ENCODE data around the gene SORT1. TPM values are rescaled to one million over a fixed set of nuclear protein-coding genes. Genes with fewer than 3 reads are reported as not detected.

Gene SORT1
- total RNA-seq, 1 experiment from 2014 or later, result 47.9 TPM

DNA sequence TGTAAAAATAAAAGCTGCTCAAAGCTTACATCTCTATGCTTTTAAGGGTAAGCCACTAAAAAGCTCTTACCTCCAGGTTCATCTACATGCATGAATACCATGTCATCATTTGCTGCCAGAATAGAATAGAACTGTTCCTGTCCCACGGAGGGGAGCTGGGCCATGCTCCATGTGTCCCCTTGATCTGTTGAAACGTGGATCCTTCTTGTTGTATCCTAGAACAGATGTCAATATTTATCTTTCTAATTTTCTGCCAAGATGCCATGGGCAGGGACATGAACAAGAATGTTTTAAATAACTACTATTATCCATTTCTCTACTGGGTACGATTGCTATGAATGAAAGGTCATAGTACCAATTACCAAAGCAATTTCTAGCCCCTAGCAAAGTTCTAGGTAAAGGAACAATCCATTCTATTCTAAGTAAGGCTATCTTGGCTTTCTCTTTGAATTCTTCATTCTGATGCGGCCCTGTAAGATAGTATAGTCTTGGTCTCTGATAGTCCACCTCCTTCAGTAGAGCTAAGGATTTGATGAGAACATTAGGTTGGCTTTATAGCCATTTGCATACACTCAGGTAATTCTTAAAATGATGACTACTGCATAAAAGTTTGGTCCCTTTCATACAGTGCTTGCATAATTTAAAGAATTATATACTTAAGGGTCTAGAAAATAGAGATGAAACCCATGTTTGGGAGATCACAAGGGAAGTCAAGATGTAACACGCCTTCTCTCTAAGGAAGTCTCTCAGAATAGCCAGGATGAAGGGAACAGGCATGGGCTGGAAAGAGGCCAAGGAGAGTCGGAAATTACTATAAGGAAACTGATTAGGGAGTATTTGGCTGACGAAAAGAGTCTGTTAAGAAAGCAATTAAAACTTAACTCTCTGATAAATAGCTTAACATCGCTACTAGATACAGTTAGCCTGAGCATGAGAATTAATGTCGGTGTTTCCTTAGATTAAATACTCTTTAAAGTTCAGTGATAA, 55.5 kb downstream of the SORT1 start:
- H3K36me3 Mint-ChIP-seq (ENCODE audit: insufficient read depth in 1 of 3, low read depth in 3 of 3), result peaks cover 14 to 66% (median 64%) of the 10 kb centered on the region in 3 experiments; a peak in 6 of 7 replicates
- H2BK5ac ChIP-seq (ENCODE audit: insufficient read length, low read length), result no peak overlapping the region
- no peak overlapping the region for H2BK12ac ChIP-seq (ENCODE audit: insufficient read length, low read depth, low read length)
- H3K79me1 ChIP-seq (ENCODE audit: insufficient read depth, low read depth, low read length, poor library complexity, severe bottlenecking), result no peaks in the 10 kb centered on the region
- no peak overlapping the region for H2AFZ ChIP-seq (ENCODE audit: low read length)
- no peak overlapping the region for H3K18ac ChIP-seq (ENCODE audit: insufficient read length, low read depth, low read length)
- no peak overlapping the region for H4K5ac ChIP-seq (ENCODE audit: insufficient read length, low read depth, low read length)
- DNase-seq, result no peak
- H3K4me1 Mint-ChIP-seq, result no peaks in the 10 kb centered on the region
- H3K9ac ChIP-seq (ENCODE audit: extremely low read depth, insufficient read length, low read length), result no peak overlapping the region
- no peaks in the 10 kb centered on the region for H3K27me3 ChIP-seq (ENCODE audit: insufficient read depth, low read length)
- no peaks in the 10 kb centered on the region for H4K20me1 ChIP-seq (ENCODE audit: control insufficient read depth, insufficient read depth, insufficient read length)
- H3K23me2 ChIP-seq (ENCODE audit: insufficient read length, low read depth, low read length, poor library complexity, severe bottlenecking), result no peaks in the 10 kb centered on the region
- H3K56ac ChIP-seq (ENCODE audit: insufficient read length, low read depth, low read length), result no peak overlapping the region
- H3K27me3 Mint-ChIP-seq (ENCODE audit: low read depth), result no peaks in the 10 kb centered on the region
- H3K9me3 Mint-ChIP-seq, result no peaks in the 10 kb centered on the region
- H3K9me3 ChIP-seq (ENCODE audit: control insufficient read depth, low read depth, low read length), result no peaks in the 10 kb centered on the region
- no peak overlapping the region for H3K14ac ChIP-seq (ENCODE audit: insufficient read depth, low read length)
- H2BK20ac ChIP-seq (ENCODE audit: low read depth, low read length, poor library complexity, severe bottlenecking), result no peak overlapping the region
- WGBS (ENCODE audit: extremely low coverage, insufficient read length, low lambda C conversion rate), result no CpG with 5 or more reads among the region's 9 CpGs
- H3K4me2 ChIP-seq (ENCODE audit: insufficient read depth, insufficient read length, low read length), result no peak overlapping the region
- H3K23ac ChIP-seq (ENCODE audit: insufficient read length, low read depth, low read length), result no peak overlapping the region
- no peak overlapping the region; a peak in 1 of 5 replicates for H3K4me3 Mint-ChIP-seq
- H3T11ph ChIP-seq (ENCODE audit: low read length), result no peak overlapping the region
- no peak overlapping the region for H3K4ac ChIP-seq (ENCODE audit: low read depth, low read length)
- H3K79me2 ChIP-seq (ENCODE audit: insufficient read depth, low read length), result no peaks in the 10 kb centered on the region
- TF ChIP-seq, protein P1, sequence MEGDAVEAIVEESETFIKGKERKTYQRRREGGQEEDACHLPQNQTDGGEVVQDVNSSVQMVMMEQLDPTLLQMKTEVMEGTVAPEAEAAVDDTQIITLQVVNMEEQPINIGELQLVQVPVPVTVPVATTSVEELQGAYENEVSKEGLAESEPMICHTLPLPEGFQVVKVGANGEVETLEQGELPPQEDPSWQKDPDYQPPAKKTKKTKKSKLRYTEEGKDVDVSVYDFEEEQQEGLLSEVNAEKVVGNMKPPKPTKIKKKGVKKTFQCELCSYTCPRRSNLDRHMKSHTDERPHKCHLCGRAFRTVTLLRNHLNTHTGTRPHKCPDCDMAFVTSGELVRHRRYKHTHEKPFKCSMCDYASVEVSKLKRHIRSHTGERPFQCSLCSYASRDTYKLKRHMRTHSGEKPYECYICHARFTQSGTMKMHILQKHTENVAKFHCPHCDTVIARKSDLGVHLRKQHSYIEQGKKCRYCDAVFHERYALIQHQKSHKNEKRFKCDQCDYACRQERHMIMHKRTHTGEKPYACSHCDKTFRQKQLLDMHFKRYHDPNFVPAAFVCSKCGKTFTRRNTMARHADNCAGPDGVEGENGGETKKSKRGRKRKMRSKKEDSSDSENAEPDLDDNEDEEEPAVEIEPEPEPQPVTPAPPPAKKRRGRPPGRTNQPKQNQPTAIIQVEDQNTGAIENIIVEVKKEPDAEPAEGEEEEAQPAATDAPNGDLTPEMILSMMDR (conservative IDR thresholded peaks at IDR 0.05), result no peak
- no peak overlapping the region for H4K8ac ChIP-seq (replicated peaks; ENCODE audit: insufficient read length, low read depth, low read length)
- no peak overlapping the region for H3K27ac ChIP-seq (ENCODE audit: insufficient read length, low read depth, low read length)
- no peak overlapping the region for H2BK120ac ChIP-seq (ENCODE audit: low read depth, low read length, poor library complexity, severe bottlenecking)
- H2BK15ac ChIP-seq (ENCODE audit: low read depth, low read length), result no peak overlapping the region
- H4K91ac ChIP-seq (ENCODE audit: insufficient read length, low read depth, low read length), result no peak overlapping the region
- H2AK5ac ChIP-seq (ENCODE audit: insufficient read length, low read length), result no peak overlapping the region
- H3K4me1 ChIP-seq (ENCODE audit: insufficient read depth, low read length), result no peaks in the 10 kb centered on the region
- no peak overlapping the region; a peak in 1 of 7 replicates for H3K27ac Mint-ChIP-seq
